OCI-LY1 (cell line): ENCODE data around the gene SGPL1.

Experiments used
- H2AFZ ChIP-seq: fragments of 200-600 bp; sonication (generic), shearing (Covaris generic); 2 replicates; pipeline ENCODE4 v1.6.0; 2014; ENCODE audit warnings: antibody characterized with exemption, mild to moderate bottlenecking, low read length
- H3F3A ChIP-seq: fragments of 200-600 bp; sonication (generic), shearing (Covaris generic); 2 replicates; pipeline ENCODE4 v1.6.0; 2014; ENCODE audit warnings: mild to moderate bottlenecking, antibody characterized with exemption, low read length, moderate library complexity; ENCODE audit not compliant: insufficient read depth
- H3K27ac ChIP-seq: fragments of 200-600 bp; sonication (generic); 2 replicates; pipeline ENCODE4 v1.5.1; 2014; ENCODE audit warnings: low read length, mixed run types, mild to moderate bottlenecking, low read depth; ENCODE audit not compliant: poor library complexity, severe bottlenecking
- H3K27me3 ChIP-seq: fragments of 200-600 bp; sonication (generic); 2 replicates; pipeline ENCODE4 v1.6.0; 2014; ENCODE audit warnings: antibody characterized with exemption, mild to moderate bottlenecking, low read length, moderate library complexity; ENCODE audit not compliant: insufficient read depth
- H3K36me3 ChIP-seq: fragments of 200-600 bp; sonication (generic); 2 replicates; pipeline ENCODE4 v1.6.1; 2014; ENCODE audit warnings: mild to moderate bottlenecking, antibody characterized with exemption, low read length, moderate library complexity, mixed read lengths; ENCODE audit not compliant: insufficient read depth
- H3K4me1 ChIP-seq: fragments of 200-600 bp; sonication (generic); 2 replicates; pipeline ENCODE4 v1.5.1; 2014; ENCODE audit warnings: mild to moderate bottlenecking, low read length, moderate library complexity; ENCODE audit not compliant: insufficient read depth, severe bottlenecking
- H3K4me2 ChIP-seq: fragments of 200-600 bp; sonication (generic), shearing (Covaris generic); 2 replicates; pipeline ENCODE4 v1.6.1; 2014; ENCODE audit warnings: low read length
- H3K4me3 ChIP-seq: fragments of 200-600 bp; sonication (generic); 2 replicates; pipeline ENCODE4 v1.5.1; 2014; ENCODE audit warnings: low read length, low read depth, mild to moderate bottlenecking, mixed read lengths; ENCODE audit not compliant: poor library complexity, severe bottlenecking
- H3K79me2 ChIP-seq: fragments of 200-600 bp; shearing (Covaris generic); 2 replicates; pipeline ENCODE4 v1.6.1; 2016; ENCODE audit warnings: mixed run types, low read length, mixed read lengths; ENCODE audit not compliant: insufficient read depth
- H3K9ac ChIP-seq: fragments of 200-600 bp; sonication (generic), shearing (Covaris generic); 2 replicates; pipeline ENCODE4 v1.6.1; 2014; ENCODE audit warnings: mild to moderate bottlenecking, low read length, mixed read lengths
- H3K9me2 ChIP-seq: fragments of 200-600 bp; sonication (generic), shearing (Covaris generic); 2 replicates; pipeline ENCODE4 v1.6.1; 2014; ENCODE audit warnings: low read depth, mild to moderate bottlenecking, low read length, mixed read lengths
- H3K9me3 ChIP-seq: fragments of 200-600 bp; shearing (Covaris generic); 2 replicates; pipeline ENCODE4 v1.6.1; 2014; ENCODE audit warnings: low read length, mixed read lengths
- H4K20me1 ChIP-seq: fragments of 200-600 bp; sonication (generic), shearing (Covaris generic); 2 replicates; pipeline ENCODE4 v1.6.0; 2016; ENCODE audit warnings: mild to moderate bottlenecking, low read length; ENCODE audit not compliant: insufficient read depth
- EZH2 ChIP-seq: fragments of 200-600 bp; sonication (generic), shearing (Covaris generic); IDR thresholded peaks from 2 replicates; pipeline ENCODE4 v1.8.0; 2017; ENCODE audit warnings: borderline replicate concordance, mixed run types, mild to moderate bottlenecking, antibody characterized with exemption, low read length, moderate library complexity, mixed read lengths
- TF ChIP-seq, protein P1 (sequence below): fragments of 200-600 bp; sonication (generic), shearing (Covaris generic); IDR thresholded peaks from 2 replicates; pipeline ENCODE4 v1.5.1; 2017; ENCODE audit warnings: mild to moderate bottlenecking, antibody characterized with exemption, low read length, moderate library complexity, mixed read lengths

SGPL1 gene

DNA sequence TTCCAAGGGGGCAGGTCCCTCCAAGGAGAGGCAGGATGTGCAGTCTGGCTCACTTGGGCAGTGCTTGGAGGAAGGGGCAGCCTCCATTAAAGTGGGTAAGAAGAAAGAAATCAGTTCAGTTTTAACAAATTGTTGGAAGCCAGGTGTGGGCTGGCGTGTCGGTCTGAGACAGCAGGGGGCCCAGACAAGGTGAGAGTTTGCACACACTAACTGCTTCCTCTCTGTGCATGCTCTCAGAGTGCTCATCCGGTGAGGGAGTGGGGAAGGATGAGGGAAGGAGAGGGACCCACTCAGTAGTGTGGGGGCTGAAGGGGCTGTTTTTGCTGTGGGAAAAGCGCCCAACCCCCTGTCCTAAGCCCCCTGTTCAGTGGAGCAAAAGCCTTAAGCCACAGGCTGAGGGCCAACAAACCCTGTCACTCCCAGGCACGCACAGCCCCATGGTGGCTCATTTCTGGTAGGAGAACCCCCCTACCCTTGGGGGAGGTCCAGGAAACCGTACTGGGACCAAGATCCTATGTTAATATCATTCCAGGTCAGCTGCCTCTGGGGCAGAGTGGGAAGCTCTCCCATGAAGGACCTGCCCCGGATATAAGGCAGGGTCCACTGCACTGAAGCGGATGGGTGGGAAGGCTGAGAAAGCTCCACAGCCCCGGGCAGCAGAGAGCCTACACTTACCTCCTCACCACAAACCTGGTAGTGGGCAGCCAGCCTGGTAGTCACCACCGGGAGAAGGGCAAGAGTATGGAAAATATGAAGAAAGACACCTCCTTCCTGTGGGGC lies 77.7 kb downstream of the SGPL1 start:
- no peaks in the 10 kb centered on the region for H3F3A ChIP-seq
- peaks cover 4% of the 10 kb centered on the region; the same call in 1 of the 2 replicates for H3K27me3 ChIP-seq
- no peak overlapping the region for H2AFZ ChIP-seq
- peaks cover 4% of the 10 kb centered on the region for H3K4me1 ChIP-seq
- no peak overlapping the region for H3K4me3 ChIP-seq
- peaks cover 4% of the 10 kb centered on the region; the same call in 1 of the 2 replicates for H3K9me3 ChIP-seq
- H3K9ac ChIP-seq = no peak overlapping the region
- H3K4me2 ChIP-seq = no peak overlapping the region
- no peaks in the 10 kb centered on the region for H4K20me1 ChIP-seq
- no peak overlapping the region for H3K27ac ChIP-seq
- H3K36me3 ChIP-seq = no peaks in the 10 kb centered on the region; the same call in 1 of the 2 replicates
- no peaks in the 10 kb centered on the region for H3K79me2 ChIP-seq
- TF ChIP-seq EZH2 = no peak
- TF ChIP-seq, protein P1, sequence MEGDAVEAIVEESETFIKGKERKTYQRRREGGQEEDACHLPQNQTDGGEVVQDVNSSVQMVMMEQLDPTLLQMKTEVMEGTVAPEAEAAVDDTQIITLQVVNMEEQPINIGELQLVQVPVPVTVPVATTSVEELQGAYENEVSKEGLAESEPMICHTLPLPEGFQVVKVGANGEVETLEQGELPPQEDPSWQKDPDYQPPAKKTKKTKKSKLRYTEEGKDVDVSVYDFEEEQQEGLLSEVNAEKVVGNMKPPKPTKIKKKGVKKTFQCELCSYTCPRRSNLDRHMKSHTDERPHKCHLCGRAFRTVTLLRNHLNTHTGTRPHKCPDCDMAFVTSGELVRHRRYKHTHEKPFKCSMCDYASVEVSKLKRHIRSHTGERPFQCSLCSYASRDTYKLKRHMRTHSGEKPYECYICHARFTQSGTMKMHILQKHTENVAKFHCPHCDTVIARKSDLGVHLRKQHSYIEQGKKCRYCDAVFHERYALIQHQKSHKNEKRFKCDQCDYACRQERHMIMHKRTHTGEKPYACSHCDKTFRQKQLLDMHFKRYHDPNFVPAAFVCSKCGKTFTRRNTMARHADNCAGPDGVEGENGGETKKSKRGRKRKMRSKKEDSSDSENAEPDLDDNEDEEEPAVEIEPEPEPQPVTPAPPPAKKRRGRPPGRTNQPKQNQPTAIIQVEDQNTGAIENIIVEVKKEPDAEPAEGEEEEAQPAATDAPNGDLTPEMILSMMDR = no peak; the same call in 1 of the 2 replicates
- no peaks in the 10 kb centered on the region for H3K9me2 ChIP-seq

DNA sequence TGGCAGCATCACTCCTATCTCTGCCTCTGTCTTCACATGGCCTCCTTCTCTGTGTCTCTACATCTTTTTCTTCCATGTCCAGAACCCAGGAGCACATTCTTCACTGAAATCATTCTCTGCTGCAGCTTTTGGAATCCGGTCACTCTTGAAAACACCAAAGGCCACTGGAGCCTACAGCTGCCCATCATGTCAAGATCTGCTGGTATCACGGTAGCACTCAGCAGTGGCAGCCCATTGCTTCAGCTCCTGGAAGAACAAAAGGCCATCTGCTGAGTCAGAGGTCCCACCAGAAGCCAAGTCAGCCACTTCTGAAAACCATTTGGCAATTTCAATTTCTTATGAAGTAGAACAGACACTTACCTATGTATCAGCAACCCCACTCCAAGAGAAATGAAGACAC lies 78.7 kb downstream of the SGPL1 start:
- no peak overlapping the region for H3K4me2 ChIP-seq
- H3K9me3 ChIP-seq = peaks cover 2% of the 10 kb centered on the region; the same call in 1 of the 2 replicates
- no peaks in the 10 kb centered on the region for H4K20me1 ChIP-seq
- no peak overlapping the region for H3K9ac ChIP-seq
- H3K36me3 ChIP-seq = no peaks in the 10 kb centered on the region; the same call in 1 of the 2 replicates
- no peaks in the 10 kb centered on the region for H3F3A ChIP-seq
- H2AFZ ChIP-seq = no peak overlapping the region
- H3K4me3 ChIP-seq = no peak overlapping the region
- H3K4me1 ChIP-seq = no peaks in the 10 kb centered on the region
- no peak overlapping the region for H3K27ac ChIP-seq
- H3K9me2 ChIP-seq = no peaks in the 10 kb centered on the region
- no peaks in the 10 kb centered on the region for H3K79me2 ChIP-seq
- peaks cover 4% of the 10 kb centered on the region; the same call in 1 of the 2 replicates for H3K27me3 ChIP-seq
- no peak for TF ChIP-seq EZH2
- TF ChIP-seq, protein P1 = no peak

DNA sequence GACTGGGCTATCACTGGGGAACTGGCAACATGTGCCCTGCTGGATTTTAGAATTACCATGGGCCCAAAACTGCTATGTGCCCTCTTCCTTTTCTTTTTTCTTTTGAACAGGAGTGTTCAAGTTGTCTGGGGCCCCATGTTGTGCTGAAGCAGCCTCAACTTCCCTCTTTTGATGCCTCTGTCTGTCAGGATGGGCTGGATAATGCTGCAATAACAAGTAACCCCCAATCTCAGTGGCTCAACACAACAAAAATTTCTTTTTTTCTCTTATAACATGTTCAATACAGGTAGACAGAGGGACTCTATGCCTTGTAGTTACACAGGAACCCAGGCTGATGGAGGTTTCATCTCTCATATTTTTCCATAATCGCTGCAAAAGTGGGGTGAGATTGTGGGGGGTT lies 80.8 kb downstream of the SGPL1 start:
- Histone ChIP-seq H3K9ac (no peak overlapping the region), H3K4me3 (no peak overlapping the region), H3K4me2 (no peak overlapping the region), H3K27ac (no peak overlapping the region), H4K20me1 (no peaks in the 10 kb centered on the region), H3K79me2 (no peaks in the 10 kb centered on the region), H3K9me2 (no peaks in the 10 kb centered on the region), H3F3A (no peaks in the 10 kb centered on the region), H3K4me1 (no peaks in the 10 kb centered on the region), H3K36me3 (no peaks in the 10 kb centered on the region), H3K9me3 (no peaks in the 10 kb centered on the region), H2AFZ (no peak overlapping the region), H3K27me3 (no peaks in the 10 kb centered on the region; the same call in 1 of the 2 replicates)
- TF ChIP-seq EZH2 = no peak
- TF ChIP-seq, protein P1 = no peak
